ENCODE measurements around the gene GPR151.

DNA sequence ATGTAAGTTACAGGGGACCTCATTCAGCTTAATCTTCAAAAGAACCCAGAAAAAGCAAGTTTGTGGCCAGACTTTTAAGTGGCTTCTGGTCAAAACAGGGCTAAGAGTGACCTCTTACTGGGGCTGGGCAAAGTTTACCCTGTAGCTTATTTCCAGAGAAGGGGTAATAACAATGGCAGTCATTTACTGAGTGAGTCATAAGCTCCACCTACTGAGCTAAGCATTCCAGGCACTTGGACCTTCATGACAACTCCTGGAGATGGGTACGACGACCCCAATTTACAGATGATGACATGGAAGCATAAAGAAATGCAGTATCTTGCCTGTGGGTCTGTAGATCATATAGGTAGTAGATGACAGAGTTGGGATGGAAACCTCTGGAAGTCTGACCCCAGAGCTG is 4.7 kb upstream of the GPR151 start:
- no peak for TF ChIP-seq ZNF274 (IDR thresholded peaks at IDR 0.05; ENCODE audit: low read length)
- no peak for TF ChIP-seq ZNF274 (tag by site-specific recombination; IDR thresholded peaks at IDR 0.05; ENCODE audit: borderline replicate concordance)
- TF ChIP-seq ZNF677 (tag by site-specific recombination; IDR thresholded peaks at IDR 0.05): no peak
- TF ChIP-seq, protein P1, sequence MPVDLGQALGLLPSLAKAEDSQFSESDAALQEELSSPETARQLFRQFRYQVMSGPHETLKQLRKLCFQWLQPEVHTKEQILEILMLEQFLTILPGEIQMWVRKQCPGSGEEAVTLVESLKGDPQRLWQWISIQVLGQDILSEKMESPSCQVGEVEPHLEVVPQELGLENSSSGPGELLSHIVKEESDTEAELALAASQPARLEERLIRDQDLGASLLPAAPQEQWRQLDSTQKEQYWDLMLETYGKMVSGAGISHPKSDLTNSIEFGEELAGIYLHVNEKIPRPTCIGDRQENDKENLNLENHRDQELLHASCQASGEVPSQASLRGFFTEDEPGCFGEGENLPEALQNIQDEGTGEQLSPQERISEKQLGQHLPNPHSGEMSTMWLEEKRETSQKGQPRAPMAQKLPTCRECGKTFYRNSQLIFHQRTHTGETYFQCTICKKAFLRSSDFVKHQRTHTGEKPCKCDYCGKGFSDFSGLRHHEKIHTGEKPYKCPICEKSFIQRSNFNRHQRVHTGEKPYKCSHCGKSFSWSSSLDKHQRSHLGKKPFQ (tag by site-specific recombination; IDR thresholded peaks at IDR 0.05): no peak
- no peak for TF ChIP-seq CTCF (tag by site-specific recombination; IDR thresholded peaks at IDR 0.05)
- TF ChIP-seq ZNF530 (tag by site-specific recombination; IDR thresholded peaks at IDR 0.05; ENCODE audit: low read depth): no peak
- no peak for TF ChIP-seq ZFP69B (tag by site-specific recombination; IDR thresholded peaks at IDR 0.05)
- no peak for TF ChIP-seq ZNF23 (tag by site-specific recombination; IDR thresholded peaks at IDR 0.05; ENCODE audit: borderline replicate concordance)
- no peak for TF ChIP-seq TCF7L2 (IDR thresholded peaks at IDR 0.05; ENCODE audit: borderline replicate concordance, low read depth, low read length)
- no peak for TF ChIP-seq GLIS2 (tag by site-specific recombination; IDR thresholded peaks at IDR 0.05)
- no peak for TF ChIP-seq ZNF175 (tag by site-specific recombination; IDR thresholded peaks at IDR 0.05)
- TF ChIP-seq ZNF335 (tag by site-specific recombination; conservative IDR thresholded peaks at IDR 0.05): no peak
- TF ChIP-seq YY1 (tag by site-specific recombination; IDR thresholded peaks at IDR 0.05): no peak
